ENCODE results near the gene PARP1. TPM values are rescaled to one million over a fixed set of nuclear protein-coding genes. Genes with fewer than 3 reads are reported as not detected.
"Not testable (repeated sequence)": the region's sequence is repeated elsewhere in the genome, so short reads cannot be mapped to it uniquely, and the experiment has no call there.

PARP1 gene
- total RNA-seq, 1 donor from 2014 or later: 156 TPM

GRCh38 chr1:226429858-226430715 lies 22.2 kb upstream of the PARP1 start:
- no peak for DNase-seq (ENCODE audit: low read depth, low spot score)

GRCh38 chr1:226428791-226429461 lies 21.0 kb upstream of the PARP1 start:
- DNase-seq (ENCODE audit: low read depth, low spot score): no peak

- no peak for DNase-seq (ENCODE audit: low read depth, low spot score)
Observed at GRCh38 chr1:226428348-226428747, 20.5 kb upstream of the PARP1 start.

- DNase-seq (ENCODE audit: low read depth, low spot score): no peak
Observed at GRCh38 chr1:226427131-226427530, 19.2 kb upstream of the PARP1 start.

GRCh38 chr1:226426395-226426794 lies 18.5 kb upstream of the PARP1 start:
- DNase-seq (ENCODE audit: low read depth, low spot score): not testable (repeated sequence)

- DNase-seq (ENCODE audit: low read depth, low spot score): no peak
Observed at GRCh38 chr1:226425431-226426031, 17.6 kb upstream of the PARP1 start.

GRCh38 chr1:226425004-226425378 lies 17.1 kb upstream of the PARP1 start:
- no peak for DNase-seq (ENCODE audit: low read depth, low spot score)

- no peak for DNase-seq (ENCODE audit: low read depth, low spot score)
Observed at GRCh38 chr1:226424221-226425003, 16.5 kb upstream of the PARP1 start.

GRCh38 chr1:226422478-226422877 lies 14.6 kb upstream of the PARP1 start:
- no peak for DNase-seq (ENCODE audit: low read depth, low spot score)

GRCh38 chr1:226420897-226421296 lies 13.0 kb upstream of the PARP1 start:
- DNase-seq (ENCODE audit: low read depth, low spot score): no peak

GRCh38 chr1:226420328-226420727 lies 12.4 kb upstream of the PARP1 start:
- no peak for DNase-seq (ENCODE audit: low read depth, low spot score)

GRCh38 chr1:226419284-226420029 lies 11.6 kb upstream of the PARP1 start:
- DNase-seq (ENCODE audit: low read depth, low spot score): no peak

GRCh38 chr1:226417830-226418546 lies 10.1 kb upstream of the PARP1 start:
- no peak for DNase-seq (ENCODE audit: low read depth, low spot score)

GRCh38 chr1:226417350-226417749 lies 9.5 kb upstream of the PARP1 start:
- no peak for DNase-seq (ENCODE audit: low read depth, low spot score)

GRCh38 chr1:226414098-226414698 lies 6.3 kb upstream of the PARP1 start:
- DNase-seq (ENCODE audit: low read depth, low spot score): no peak

- no peak for DNase-seq (ENCODE audit: low read depth, low spot score)
Observed at GRCh38 chr1:226411619-226412018, 3.7 kb upstream of the PARP1 start.

- no peak for DNase-seq (ENCODE audit: low read depth, low spot score)
Observed at GRCh38 chr1:226410958-226411357, 3.1 kb upstream of the PARP1 start.

GRCh38 chr1:226409392-226409791 lies 1.5 kb upstream of the PARP1 start:
- DNase-seq (ENCODE audit: low read depth, low spot score): no peak

GRCh38 chr1:226408285-226409184 lies 642 bp upstream of the PARP1 start:
- DNase-seq (ENCODE audit: low read depth, low spot score): no peak

All from pulmonary artery endothelial cell (primary cell).